Gastroesophageal sphincter (tissue), 4 donors: ENCODE data around the gene SFXN3. TPM values are rescaled to one million over a fixed set of nuclear protein-coding genes. Genes with fewer than 3 reads are reported as not detected.

ENCODE experiments used
- ATAC-seq: fragments of 150-250 bp; one replicate; pipeline ENCODE4 v1.9.1; 2016; ENCODE audit warnings: mild to moderate bottlenecking, moderate library complexity
- H3K27ac ChIP-seq, 4 donors: fragments of 200-600 bp; sonication (generic) in 3 of 4; 1 replicate in 3 of 4; 2 replicates in 1 of 4; pipeline ENCODE4 v1.5.1; 2016 to 2019
- H3K27me3 ChIP-seq: fragments of 200-600 bp; sonication (generic); one replicate; pipeline ENCODE4 v1.5.1; 2019
- H3K36me3 ChIP-seq, 2 donors: fragments of 200-600 bp; sonication (generic); one replicate each; pipeline ENCODE4 v1.5.1; 2019; ENCODE audit warnings: control low read depth in 1 of 2
- H3K4me1 ChIP-seq, 3 donors: fragments of 200-600 bp; sonication (generic); 1 replicate in 2 of 3; 2 replicates in 1 of 3; pipeline ENCODE4 v1.5.1; 2016 to 2019; ENCODE audit warnings: control low read depth in 2 of 3
- H3K4me3 ChIP-seq, 2 donors: fragments of 200-600 bp; sonication (generic); one replicate each; pipeline ENCODE4 v1.5.1; 2019; ENCODE audit warnings: mild to moderate bottlenecking in 1 of 2, moderate library complexity in 1 of 2
- H3K9me3 ChIP-seq, 3 donors: fragments of 200-600 bp; sonication (generic); one replicate each; pipeline ENCODE4 v1.5.1; 2017 to 2019; ENCODE audit warnings: control low read depth in 2 of 3
- EP300 ChIP-seq: sonication (generic); formaldehyde crosslinking; IDR thresholded peaks from one replicate; pipeline ENCODE4 v1.6.1; 2017; ENCODE audit warnings: antibody characterized with exemption, mild to moderate bottlenecking
- POLR2A ChIP-seq, 2 donors: fragments of 450-650 bp; IDR thresholded peaks; one replicate each; pipeline ENCODE4 v1.6.1; 2017; ENCODE audit warnings: antibody characterized with exemption in 2 of 2, mild to moderate bottlenecking in 2 of 2, moderate library complexity in 1 of 2
- POLR2AphosphoS5 ChIP-seq: sonication (generic); formaldehyde crosslinking; IDR thresholded peaks from one replicate; pipeline ENCODE4 v1.6.1; 2017; ENCODE audit warnings: antibody characterized with exemption
- WGBS, 2 donors: methylation state at CpG; one replicate each; pipeline ENCODE4 v1.1.5; 2018; ENCODE audit warnings: low coverage in 1 of 2; 5-methylcytosine and 5-hydroxymethylcytosine counted together
- total RNA-seq, 4 donors: library from RNA; depleted of rRNA; stranded (reverse); fragments of >200 nt; gene quantifications; one replicate each; pipeline ENCODE4 v1.1.0, GENCODE V29; 2016
- TF ChIP-seq, protein P1 (sequence below), 4 experiments: fragments of 200-600 bp in 2 of 4; fragments of 450-650 bp in 2 of 4; sonication (generic) in 1 of 4; IDR thresholded peaks; one replicate each; pipeline ENCODE4 v1.5.1; 2017 to 2019; ENCODE audit warnings: antibody characterized with exemption in 4 of 4, mild to moderate bottlenecking in 2 of 4, moderate library complexity in 2 of 4

Gene SFXN3
- total RNA-seq, 4 donors from 2014 or later, result 47.5 to 84.2 (median 66.0) TPM

DNA sequence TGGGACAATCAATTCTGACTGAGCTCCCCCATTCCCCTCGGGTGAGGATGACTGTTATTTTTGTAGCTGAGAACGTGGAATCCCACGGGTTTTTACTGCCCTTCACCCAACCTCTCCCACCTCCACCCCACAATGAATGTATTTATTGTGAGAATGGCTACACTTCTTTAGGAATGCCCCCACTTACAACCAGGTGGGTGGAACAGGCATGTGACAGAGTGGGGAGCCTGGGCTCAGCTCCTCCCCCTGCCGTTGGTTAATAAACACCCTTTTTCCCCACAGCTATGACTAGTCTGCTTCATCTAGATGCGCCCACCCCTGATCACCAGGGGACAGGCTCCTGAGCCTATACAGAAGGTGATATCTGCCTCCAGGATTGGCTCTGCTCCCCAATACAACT lies 45.7 kb upstream of the SFXN3 start:
- no peak for ATAC-seq
- Histone ChIP-seq H3K4me3 (no peak overlapping the region), H3K9me3 (no peaks in the 10 kb centered on the region), H3K27ac (no peak overlapping the region), H3K27me3 (no peaks in the 10 kb centered on the region), H3K4me1 (peaks cover 0 to 48% (median 19%) of the 10 kb centered on the region in 3 donors), H3K36me3 (peaks cover 0 to 68% of the 10 kb centered on the region in 2 donors)
- TF ChIP-seq, protein P1, sequence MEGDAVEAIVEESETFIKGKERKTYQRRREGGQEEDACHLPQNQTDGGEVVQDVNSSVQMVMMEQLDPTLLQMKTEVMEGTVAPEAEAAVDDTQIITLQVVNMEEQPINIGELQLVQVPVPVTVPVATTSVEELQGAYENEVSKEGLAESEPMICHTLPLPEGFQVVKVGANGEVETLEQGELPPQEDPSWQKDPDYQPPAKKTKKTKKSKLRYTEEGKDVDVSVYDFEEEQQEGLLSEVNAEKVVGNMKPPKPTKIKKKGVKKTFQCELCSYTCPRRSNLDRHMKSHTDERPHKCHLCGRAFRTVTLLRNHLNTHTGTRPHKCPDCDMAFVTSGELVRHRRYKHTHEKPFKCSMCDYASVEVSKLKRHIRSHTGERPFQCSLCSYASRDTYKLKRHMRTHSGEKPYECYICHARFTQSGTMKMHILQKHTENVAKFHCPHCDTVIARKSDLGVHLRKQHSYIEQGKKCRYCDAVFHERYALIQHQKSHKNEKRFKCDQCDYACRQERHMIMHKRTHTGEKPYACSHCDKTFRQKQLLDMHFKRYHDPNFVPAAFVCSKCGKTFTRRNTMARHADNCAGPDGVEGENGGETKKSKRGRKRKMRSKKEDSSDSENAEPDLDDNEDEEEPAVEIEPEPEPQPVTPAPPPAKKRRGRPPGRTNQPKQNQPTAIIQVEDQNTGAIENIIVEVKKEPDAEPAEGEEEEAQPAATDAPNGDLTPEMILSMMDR (IDR thresholded peaks at IDR 0.05), result no peak
- no peak for TF ChIP-seq EP300
- TF ChIP-seq POLR2A (IDR thresholded peaks at IDR 0.05), result no peak
- TF ChIP-seq POLR2AphosphoS5, result no peak
- WGBS, 2 donors, result 62 to 83% methylated on average over 4 to 5 of the region's 5 CpGs

DNA sequence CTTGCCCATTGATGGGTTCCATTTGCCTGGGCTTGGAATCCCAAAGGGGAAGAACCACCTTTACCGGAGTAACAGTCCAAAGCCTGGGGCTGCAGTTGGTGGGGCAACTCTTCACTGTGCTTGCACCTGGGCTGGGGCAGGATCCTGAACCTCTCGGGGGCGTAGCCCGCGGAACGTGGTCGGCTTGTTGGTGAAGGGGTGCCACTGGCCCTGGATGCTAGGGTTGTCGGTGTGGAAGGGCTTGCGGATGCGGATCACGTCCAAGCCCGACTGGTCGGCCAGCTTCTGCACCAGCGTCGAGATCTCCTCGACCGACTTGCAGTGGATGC lies 44.4 kb upstream of the SFXN3 start:
- Histone ChIP-seq H3K4me1 (peaks cover 0 to 49% (median 19%) of the 10 kb centered on the region in 3 donors), H3K27ac (peak overlapping the region in 3 of 4 donors; percentile 81 to 90 (median 87)), H3K27me3 (no peaks in the 10 kb centered on the region), H3K4me3 (peak overlapping the region; percentile 86 to 94), H3K9me3 (no peaks in the 10 kb centered on the region), H3K36me3 (peaks cover 0 to 68% of the 10 kb centered on the region in 2 donors)
- TF ChIP-seq POLR2A (IDR thresholded peaks at IDR 0.05) (no peak), EP300 (no peak), POLR2AphosphoS5 (no peak)
- TF ChIP-seq, protein P1 (IDR thresholded peaks at IDR 0.05), result no peak
- no peak for ATAC-seq
- no CpG with 5 or more reads among the region's 17 CpGs for WGBS, 2 donors

DNA sequence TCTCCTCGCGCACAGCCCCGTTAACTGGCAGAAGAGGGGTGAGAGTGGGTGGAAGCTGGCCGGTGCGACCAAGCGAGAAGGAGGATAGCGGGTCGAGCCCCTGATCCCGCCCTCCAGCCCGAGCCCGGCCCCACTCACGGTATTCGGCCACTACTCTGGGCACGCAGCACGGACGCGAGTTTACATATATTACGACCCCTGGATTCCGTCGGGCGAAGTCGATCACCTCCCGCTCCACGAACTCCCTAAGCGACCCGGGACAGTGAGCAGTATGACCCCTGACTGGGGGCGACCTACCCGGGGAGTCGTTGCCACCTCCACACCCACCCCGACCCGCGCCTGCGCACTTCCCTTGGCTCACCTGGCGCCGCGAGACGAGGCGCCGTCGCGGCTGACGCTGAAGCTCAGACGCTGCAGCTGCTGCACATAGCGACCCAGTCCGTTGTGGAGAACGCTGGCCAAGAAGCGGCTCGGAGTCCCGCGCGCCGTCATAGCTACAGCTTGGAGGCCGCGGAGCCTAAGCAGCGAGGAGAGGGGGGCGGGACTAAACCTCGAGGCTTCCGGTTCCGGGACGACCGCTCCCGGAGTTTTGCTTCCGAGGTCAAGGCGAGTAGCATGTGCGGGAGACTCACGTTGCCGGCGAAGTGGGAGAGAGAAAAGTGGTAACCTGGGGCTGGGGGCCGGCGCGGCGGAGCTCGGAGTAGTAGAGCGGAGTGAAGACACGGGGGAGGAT lies 43.9 kb upstream of the SFXN3 start, which contains the start of the genes MRPL43 and TWNK:
MRPL43 (minus strand) TSS at position 546 of the 733 bp plus-strand sequence; CDS start at position 492, 54 bp downstream.
TWNK (plus strand) TSS at position 592 of the 733 bp plus-strand sequence. CDS start 668 bp downstream, outside the sequence.
- peak; percentile 83 for ATAC-seq
- H3K4me3 ChIP-seq, result peak within 1 kb of the TSS; percentile 86 to 94
- TF ChIP-seq POLR2A (IDR thresholded peaks at IDR 0.05) (peak in 1 of 2 donors; percentile 33), POLR2AphosphoS5 (peak; percentile 72), EP300 (no peak)
- TF ChIP-seq, protein P1 (IDR thresholded peaks at IDR 0.05), result peak in 1 of 4 experiments; percentile 33
- H3K27ac ChIP-seq, result peak within 1 kb of the TSS; percentile 25 to 90 (median 84)
- H3K9me3 ChIP-seq, result no peaks in the 10 kb centered on the region
- WGBS, 2 donors, result 0% methylated on average over 7 of the region's 75 CpGs
- H3K27me3 ChIP-seq, result no peaks in the 10 kb centered on the region
- H3K4me1 ChIP-seq, result peaks cover 0 to 49% (median 19%) of the 10 kb centered on the region in 3 donors
- peaks cover 0 to 67% of the 10 kb centered on the region in 2 donors for H3K36me3 ChIP-seq

DNA sequence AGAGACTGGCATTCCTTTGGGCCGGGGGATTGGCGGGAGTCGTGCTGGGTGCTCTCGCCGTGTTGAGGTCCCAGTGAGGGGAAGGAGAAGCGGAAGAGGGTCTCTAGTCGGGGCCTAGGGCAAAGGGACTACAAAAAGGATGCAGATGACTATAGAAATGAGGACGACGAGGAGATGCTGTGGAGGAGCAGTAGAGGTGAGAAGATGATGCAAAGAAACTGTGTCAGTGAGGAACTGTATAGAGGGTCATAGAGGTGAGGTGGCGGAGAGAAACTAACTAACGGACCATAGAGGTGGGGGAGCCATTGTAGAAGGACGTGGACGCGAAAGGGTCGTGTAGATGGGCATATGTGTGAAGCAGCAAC lies 43.4 kb upstream of the SFXN3 start:
- Histone ChIP-seq H3K27me3 (no peaks in the 10 kb centered on the region), H3K4me3 (peak overlapping the region; percentile 86 to 94), H3K4me1 (peaks cover 0 to 49% (median 19%) of the 10 kb centered on the region in 3 donors), H3K27ac (peak overlapping the region in 3 of 4 donors; percentile 81 to 90 (median 87)), H3K9me3 (no peaks in the 10 kb centered on the region), H3K36me3 (peaks cover 0 to 67% of the 10 kb centered on the region in 2 donors)
- WGBS, 2 donors, result 1% methylated on average over 15 of the region's 15 CpGs
- no peak for ATAC-seq
- TF ChIP-seq POLR2AphosphoS5, result no peak
- TF ChIP-seq EP300, result no peak
- TF ChIP-seq, protein P1 (IDR thresholded peaks at IDR 0.05), result no peak
- TF ChIP-seq POLR2A (IDR thresholded peaks at IDR 0.05), result no peak
